Erythroblast (primary cell): ENCODE measurements around the gene ABCA9.
A peak's percentile ranks its signal among the peaks of the same experiment; 100 is the strongest.

Experiments
- DNase-seq, 2 experiments: peaks; one replicate each; lab custom pipeline; 2025; lab: John Stamatoyannopoulos, UW
- GATA1 ChIP-seq: IDR thresholded peaks from 2 replicates; pipeline ENCODE4 v1.6.1; 2011; ENCODE audit warnings: low read depth, mild to moderate bottlenecking, control low read depth, low read length, moderate library complexity
- POLR2A ChIP-seq: IDR thresholded peaks from 2 replicates; pipeline ENCODE4 v1.6.1; 2011; ENCODE audit warnings: mild to moderate bottlenecking, low read length

ABCA9 gene

GRCh38 chr17:69061721-69062556 lies 1.2 kb upstream of the ABCA9 start:
- DNase-seq = no peak
- no peak for TF ChIP-seq GATA1
- no peak for TF ChIP-seq POLR2A

GRCh38 chr17:69059458-69060175 lies 1.1 kb downstream of the ABCA9 start:
- TF ChIP-seq POLR2A = no peak
- no peak for TF ChIP-seq GATA1
- no peak for DNase-seq

- TF ChIP-seq POLR2A (no peak), GATA1 (no peak)
These were observed 2.6 kb downstream of the ABCA9 start for GRCh38 chr17:69058165-69058564.

GRCh38 chr17:69057280-69057679 lies 3.4 kb downstream of the ABCA9 start:
- no peak for TF ChIP-seq POLR2A
- no peak for TF ChIP-seq GATA1
- DNase-seq = no peak

More at GRCh38 chr17:69058165-69058564, 2.6 kb downstream of the ABCA9 start:
- peak; percentile 54 to 55 for DNase-seq

- DNase-seq = no peak
- no peak for TF ChIP-seq GATA1
These were observed 4.4 kb downstream of the ABCA9 start for GRCh38 chr17:69056179-69056823.

GRCh38 chr17:69055334-69055733 lies 5.4 kb downstream of the ABCA9 start:
- DNase-seq = no peak
- no peak for TF ChIP-seq GATA1
- TF ChIP-seq POLR2A = no peak

GRCh38 chr17:69050999-69051775 lies 9.5 kb downstream of the ABCA9 start:
- DNase-seq = no peak
- TF ChIP-seq GATA1 (no peak), POLR2A (no peak)

GRCh38 chr17:69048634-69049033 lies 12.1 kb downstream of the ABCA9 start:
- DNase-seq = no peak
- TF ChIP-seq POLR2A = no peak
- TF ChIP-seq GATA1 = no peak

- TF ChIP-seq POLR2A (no peak), GATA1 (peak; percentile 81)
- DNase-seq = peak; percentile 89 to 95
These were observed 13.1 kb downstream of the ABCA9 start for GRCh38 chr17:69047368-69048263.

- TF ChIP-seq GATA1 = no peak
- TF ChIP-seq POLR2A = no peak
- DNase-seq = peak; percentile 3 to 40
These were observed 14.5 kb downstream of the ABCA9 start for GRCh38 chr17:69046121-69046807.

- no peak for DNase-seq
- TF ChIP-seq GATA1 (no peak), POLR2A (no peak)
These were observed 15.1 kb downstream of the ABCA9 start for GRCh38 chr17:69045646-69046045.

GRCh38 chr17:69044371-69044770 lies 16.4 kb downstream of the ABCA9 start:
- no peak for DNase-seq
- TF ChIP-seq GATA1 (no peak), POLR2A (no peak)
